Measurements from ENCODE around the gene RPL27.

Gene RPL27

GRCh38 chr17:43021741-43022512 lies 23.7 kb downstream of the RPL27 start, which contains the start of gene VAT1:
Gene VAT1 (minus strand): TSS chr17:43022385. CDS start chr17:43022322, 63 bp downstream.
- DNase-seq, result peak; percentile 46

DNA sequence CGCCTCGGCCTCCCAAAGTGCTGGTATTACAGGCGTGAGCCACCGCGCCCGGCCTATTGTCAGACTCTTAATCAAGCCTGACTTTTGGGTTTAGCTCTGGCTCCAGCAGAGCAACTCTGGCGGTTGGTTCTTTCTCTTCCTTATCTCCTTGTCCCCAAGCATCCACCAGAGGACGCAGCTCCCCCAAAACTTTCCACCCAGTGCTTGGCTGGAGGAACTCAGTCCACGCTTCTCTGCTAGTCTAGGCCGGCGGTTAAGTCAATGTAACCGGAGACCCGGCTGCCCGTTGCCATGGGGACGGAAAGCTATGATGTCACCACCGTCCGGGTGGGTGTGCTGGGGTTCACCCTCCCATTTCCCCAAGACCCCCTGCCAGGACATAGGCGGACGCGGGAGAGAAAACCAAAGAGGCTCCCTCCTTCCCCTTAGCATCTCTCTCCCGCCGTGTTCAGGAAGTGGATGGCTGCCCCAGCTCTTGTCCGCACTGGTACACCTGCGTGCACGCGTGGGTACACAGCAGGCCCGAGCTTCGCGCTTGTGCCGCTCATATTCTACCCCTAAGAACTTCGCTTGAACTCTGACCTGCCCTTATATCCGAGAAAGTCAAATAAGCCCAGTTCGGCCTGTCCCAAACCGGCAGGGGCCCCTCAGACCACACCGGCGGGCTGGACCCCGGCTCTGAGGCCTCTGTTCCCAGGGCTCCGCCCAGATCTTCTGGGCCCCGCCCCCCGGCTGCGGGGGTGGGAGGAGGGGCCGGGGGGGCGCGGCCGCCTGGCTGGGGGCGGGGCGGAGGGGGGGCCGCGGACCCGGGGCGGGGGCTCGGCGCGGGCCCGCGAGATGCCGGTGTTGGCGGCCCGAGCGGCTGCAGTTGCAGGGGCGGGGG lies 26.4 kb downstream of the RPL27 start, which contains the start of gene RND2:
TSS of gene RND2 (plus strand) at position 825 of the 883 bp plus-strand sequence. CDS start 117 bp downstream, outside the sequence.
- peak; percentile 88 for DNase-seq

- no peak for DNase-seq
These were observed 27.1 kb downstream of the RPL27 start for GRCh38 chr17:43025290-43025657.

- DNase-seq, result no peak
These were observed 27.7 kb downstream of the RPL27 start for GRCh38 chr17:43025766-43026537.

- DNase-seq, result no peak
These were observed 28.4 kb downstream of the RPL27 start for GRCh38 chr17:43026595-43026994.

DNA sequence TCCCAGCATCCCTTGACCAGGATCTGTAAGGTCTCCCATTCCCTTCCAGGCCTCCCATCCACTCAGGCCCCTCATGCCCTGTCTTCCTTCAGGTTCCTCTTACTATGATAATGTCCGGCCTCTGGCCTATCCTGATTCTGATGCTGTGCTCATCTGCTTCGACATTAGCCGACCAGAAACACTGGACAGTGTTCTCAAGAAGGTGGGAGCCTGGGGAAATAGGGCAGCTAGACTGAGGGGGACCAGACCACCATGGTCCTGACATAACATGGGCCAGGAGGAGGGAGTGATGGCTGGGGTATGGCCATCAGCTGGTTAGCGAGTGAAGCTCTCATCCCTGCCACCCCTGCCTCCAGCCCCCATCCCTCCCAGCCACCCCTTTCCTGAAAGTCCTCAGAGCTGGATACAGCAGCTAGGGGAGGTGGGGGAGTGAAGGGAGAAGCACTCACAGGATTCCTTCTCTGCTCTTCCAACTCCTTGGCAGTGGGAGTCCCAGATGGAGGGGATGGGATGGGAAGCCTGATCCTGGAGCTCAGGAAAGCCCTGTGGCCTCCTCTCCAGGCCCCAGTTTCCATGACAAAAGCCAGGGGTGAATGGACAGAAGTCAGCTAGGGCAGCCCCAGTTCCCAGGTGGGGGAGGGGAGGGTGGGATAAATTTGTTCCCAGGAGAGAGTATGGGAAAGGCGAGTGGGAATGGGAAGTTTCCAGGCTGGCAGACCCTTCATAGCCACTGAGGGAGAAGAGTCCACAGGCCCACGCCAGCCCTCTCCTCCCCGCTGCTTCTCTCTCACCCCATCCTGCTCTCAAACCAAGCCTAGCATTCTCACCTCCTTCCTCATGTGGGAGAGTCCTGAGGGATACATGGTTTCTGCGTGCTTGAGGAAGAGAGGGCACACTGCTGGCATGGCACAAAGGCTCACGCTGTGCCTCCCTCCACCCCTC lies 29.1 kb downstream of the RPL27 start:
- no peak for DNase-seq

- DNase-seq, result no peak
These were observed 30.1 kb downstream of the RPL27 start for GRCh38 chr17:43028221-43028861.

DNA sequence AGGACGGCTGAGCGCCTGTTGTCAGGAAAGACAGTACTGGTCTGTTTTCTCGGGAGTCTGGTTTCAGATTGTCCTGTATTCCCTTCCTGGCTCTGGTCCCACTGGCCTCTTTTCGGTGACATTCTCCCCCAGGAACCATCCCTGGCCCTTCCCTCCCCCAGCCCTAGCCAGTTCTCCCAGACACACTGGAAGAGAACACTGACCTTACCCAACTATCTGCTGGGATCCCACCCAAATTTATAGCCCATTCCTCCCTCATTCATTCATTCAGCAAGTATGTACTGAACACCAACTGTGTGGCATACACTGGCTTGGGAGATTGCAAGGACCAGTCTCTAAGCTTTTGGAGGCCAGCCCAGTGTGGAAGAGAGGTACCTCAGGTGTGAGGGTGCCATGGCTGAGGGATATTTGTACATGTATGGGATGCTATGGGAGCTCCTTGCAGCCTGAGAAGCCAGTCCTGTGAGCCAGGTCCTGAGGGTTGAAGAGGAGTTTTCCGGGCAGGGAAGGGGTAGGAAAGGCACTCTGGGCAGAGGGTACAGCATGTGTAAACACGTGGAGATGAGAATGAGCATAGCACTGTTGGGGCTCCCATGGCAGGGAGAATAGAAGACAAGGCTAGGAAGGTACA lies 32.0 kb downstream of the RPL27 start:
- no peak for DNase-seq

- DNase-seq, result no peak
These were observed 33.4 kb downstream of the RPL27 start for GRCh38 chr17:43031666-43032065.

- no peak for DNase-seq
These were observed 36.0 kb downstream of the RPL27 start for GRCh38 chr17:43033948-43034881.

GRCh38 chr17:43034894-43035293 lies 36.7 kb downstream of the RPL27 start:
- DNase-seq, result no peak

DNA sequence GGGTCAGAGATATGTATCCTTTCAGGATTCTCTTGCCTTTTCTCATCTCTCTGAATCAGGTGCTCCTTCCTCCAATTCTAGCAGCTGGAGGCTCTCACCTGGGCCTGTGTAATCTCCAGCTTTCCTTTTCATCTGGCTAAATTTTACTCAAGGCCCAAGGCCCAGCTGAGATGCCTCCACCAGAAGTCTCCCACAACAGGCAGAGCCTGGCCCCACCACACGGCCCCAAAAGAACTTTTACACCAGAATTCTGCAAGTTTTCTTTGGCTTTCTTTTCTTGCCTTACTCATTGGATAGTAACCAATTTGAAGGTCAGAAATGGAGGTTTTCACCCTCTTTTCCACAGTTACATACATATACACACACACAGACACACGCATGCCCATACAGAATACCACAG lies 41.4 kb downstream of the RPL27 start:
- DNase-seq, result no peak

- DNase-seq, result no peak
These were observed 42.4 kb downstream of the RPL27 start for GRCh38 chr17:43040655-43041054.

GRCh38 chr17:43042025-43042628 lies 43.9 kb downstream of the RPL27 start:
- no peak for DNase-seq

- no peak for DNase-seq
These were observed 45.1 kb downstream of the RPL27 start for GRCh38 chr17:43043307-43043706.

DNA sequence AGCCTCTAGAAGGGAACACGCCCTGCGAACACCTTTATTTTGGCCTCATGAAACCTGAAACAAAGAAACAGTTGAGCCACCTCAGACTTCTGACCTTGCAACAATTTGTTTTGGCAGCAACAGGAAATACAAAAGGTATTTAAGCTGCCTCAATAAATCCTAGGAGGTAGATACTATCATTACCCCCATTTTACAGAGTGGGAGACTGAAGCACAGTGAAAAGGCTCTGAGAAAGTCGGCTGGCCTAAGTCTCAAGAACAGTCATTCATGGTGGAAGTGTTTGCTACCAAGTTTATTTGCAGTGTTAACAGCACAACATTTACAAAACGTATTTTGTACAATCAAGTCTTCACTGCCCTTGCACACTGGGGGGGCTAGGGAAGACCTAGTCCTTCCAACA lies 45.8 kb downstream of the RPL27 start:
- DNase-seq, result no peak

DNA sequence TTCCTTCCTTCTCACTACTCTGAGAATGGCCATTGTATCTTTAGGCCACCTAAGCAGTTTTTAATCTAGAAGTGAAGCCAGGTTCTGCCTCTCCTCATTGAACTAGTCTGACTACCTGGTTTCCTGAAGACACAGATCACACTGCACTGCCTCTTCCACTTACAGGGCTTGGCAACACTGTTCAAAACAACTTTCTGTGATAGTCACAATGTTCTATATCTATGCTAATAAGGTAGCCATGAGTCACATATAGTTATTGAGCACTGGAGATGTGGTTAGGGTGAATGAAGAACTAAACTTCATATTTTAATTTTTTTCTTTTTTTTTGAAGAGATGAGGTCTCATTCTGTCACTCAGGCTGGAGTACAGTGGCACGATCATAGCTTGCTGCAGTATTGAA lies 53.8 kb downstream of the RPL27 start:
- no peak for DNase-seq
